Dermis blood vessel endothelial cell (primary cell): ENCODE measurements around the gene HPSE2. TPM values are rescaled to one million over a fixed set of nuclear protein-coding genes. Genes with fewer than 3 reads are reported as not detected.

Experiments
- DNase-seq: peaks from one replicate; pipeline ENCODE4 v3.0.0; 2010
- total RNA-seq: library from RNA; depleted of rRNA; stranded (reverse); fragments of >200 nt; gene quantifications from 2 replicates; pipeline ENCODE4 v1.2.3, GENCODE V29; 2014

Gene HPSE2
- total RNA-seq, 1 donor from 2014 or later = not detected

- no peak for DNase-seq
Measured at GRCh38 chr10:98427011-98427515, 808.6 kb downstream of the HPSE2 start.

- DNase-seq = peak; percentile 75
Measured at GRCh38 chr10:98425511-98426352, 809.9 kb downstream of the HPSE2 start.

GRCh38 chr10:98424295-98425254 is 811.1 kb downstream of the HPSE2 start:
- no peak for DNase-seq

GRCh38 chr10:98423691-98424120 is 811.9 kb downstream of the HPSE2 start:
- DNase-seq = peak; percentile 48

GRCh38 chr10:98422182-98422581 is 813.5 kb downstream of the HPSE2 start:
- no peak for DNase-seq

- DNase-seq = no peak
Measured at GRCh38 chr10:98420786-98421185, 814.9 kb downstream of the HPSE2 start.

- no peak for DNase-seq
Measured at GRCh38 chr10:98419469-98420261, 816.0 kb downstream of the HPSE2 start.

GRCh38 chr10:98418665-98419468 is 816.8 kb downstream of the HPSE2 start:
- DNase-seq = no peak

GRCh38 chr10:98417973-98418664 is 817.5 kb downstream of the HPSE2 start:
- no peak for DNase-seq

GRCh38 chr10:98417481-98417959 is 818.1 kb downstream of the HPSE2 start:
- no peak for DNase-seq

- no peak for DNase-seq
Measured at GRCh38 chr10:98416606-98417388, 818.9 kb downstream of the HPSE2 start.

GRCh38 chr10:98415731-98416119 is 819.9 kb downstream of the HPSE2 start:
- peak; percentile 30 for DNase-seq

GRCh38 chr10:98414932-98415730 is 820.5 kb downstream of the HPSE2 start, which contains the start of gene PYROXD2:
PYROXD2 (minus strand) TSS chr10:98415182; CDS start chr10:98415135, 47 bp downstream.
- DNase-seq = peak; percentile 95

GRCh38 chr10:98414578-98414931 is 821.1 kb downstream of the HPSE2 start:
- DNase-seq = no peak

- DNase-seq = no peak
Measured at GRCh38 chr10:98411768-98412167, 823.9 kb downstream of the HPSE2 start.

GRCh38 chr10:98411166-98411565 is 824.5 kb downstream of the HPSE2 start:
- no peak for DNase-seq

GRCh38 chr10:98410759-98411158 is 824.9 kb downstream of the HPSE2 start:
- DNase-seq = no peak

GRCh38 chr10:98410135-98410743 is 825.4 kb downstream of the HPSE2 start:
- DNase-seq = no peak
